Body of pancreas (tissue), 4 donors: ENCODE results near the gene ITPRIPL2.

Source experiments
- CTCF ChIP-seq, 7 experiments: fragments of 450-650 bp in 4 of 7; fragments of 200-600 bp in 3 of 7; sonication (generic) in 3 of 7; IDR thresholded peaks; one replicate each; pipeline ENCODE4 v1.5.1; 2016 to 2019; ENCODE audit warnings: antibody characterized with exemption in 7 of 7
- POLR2A ChIP-seq, 3 donors: fragments of 450-650 bp; IDR thresholded peaks; one replicate each; pipeline ENCODE4 v1.6.1; 2016; ENCODE audit warnings: antibody characterized with exemption in 3 of 3, mild to moderate bottlenecking in 2 of 3

GRCh38 chr16:19084139-19084538, 29.6 kb upstream of the ITPRIPL2 start:
- TF ChIP-seq CTCF (IDR thresholded peaks at IDR 0.05) (no peak), POLR2A (IDR thresholded peaks at IDR 0.05) (no peak)
